Caco-2 (cell line): ENCODE measurements around the gene INKA2. TPM values are rescaled to one million over a fixed set of nuclear protein-coding genes. Genes with fewer than 3 reads are reported as not detected.

Source experiments
- BruUV-seq: library from RNA; stranded (reverse); fragments of 400-500 nt; replicated peaks from 2 replicates; lab custom pipeline; 2021; lab: Mats Ljungman, UMichigan
- CTCF ChIA-PET: fragments of 300-600 bp; sonication (Branson Sonifier 250); formaldehyde crosslinking; loops from one replicate; lab custom pipeline; 2022; ENCODE audit warnings: antibody characterized with exemption; lab: Charles Lee
- POLR2A ChIA-PET: fragments of 300-600 bp; sonication (Branson Sonifier 250); formaldehyde crosslinking; loops from one replicate; lab custom pipeline; 2022; ENCODE audit warnings: antibody characterized with exemption; lab: Charles Lee
- DNase-seq, 2 experiments: peaks; one replicate each; pipeline versions ENCODE4 v3.0.0 to v3.0.0-alpha.2; 2020 to 2022
- H3K27me3 ChIP-seq: replicated peaks from 2 replicates; pipeline ENCODE4 v1.6.0; 2011; ENCODE audit warnings: low read length; ENCODE audit not compliant: control insufficient read depth, insufficient read depth
- H3K36me3 ChIP-seq: 2 replicates; pipeline ENCODE4 v1.5.1; 2011; ENCODE audit warnings: low read length; ENCODE audit not compliant: control insufficient read depth, insufficient read depth
- H3K4me1 ChIP-seq: fragments of 250-450 bp; sonication (Bioruptor Pico); 2 replicates; pipeline ENCODE4 v1.5.1; 2020; ENCODE audit warnings: mild to moderate bottlenecking
- H3K4me3 ChIP-seq: 2 replicates; pipeline ENCODE4 v1.5.1; 2011; ENCODE audit warnings: low read depth, mild to moderate bottlenecking, control low read depth, low read length
- H3K9me3 ChIP-seq: fragments of 250-450 bp; sonication (Bioruptor Pico); 2 replicates; pipeline ENCODE4 v1.5.1; 2020; ENCODE audit warnings: mild to moderate bottlenecking, moderate library complexity
- H3K27ac Mint-ChIP-seq: one replicate; pipeline ENCODE4 v1.8.0; 2022; ENCODE audit warnings: mixed read lengths; ENCODE audit not compliant: unreplicated experiment
- H3K27me3 Mint-ChIP-seq: one replicate; pipeline ENCODE4 v1.8.0; 2022; ENCODE audit warnings: mixed read lengths; ENCODE audit not compliant: insufficient read depth, unreplicated experiment
- H3K36me3 Mint-ChIP-seq: one replicate; pipeline ENCODE4 v1.8.0; 2022; ENCODE audit warnings: mild to moderate bottlenecking, mixed read lengths; ENCODE audit not compliant: insufficient read depth, unreplicated experiment
- H3K4me1 Mint-ChIP-seq: one replicate; pipeline ENCODE4 v1.8.0; 2022; ENCODE audit warnings: low read depth, mixed read lengths; ENCODE audit not compliant: unreplicated experiment
- H3K4me3 Mint-ChIP-seq: one replicate; pipeline ENCODE4 v1.8.0; 2022; ENCODE audit warnings: mild to moderate bottlenecking, moderate library complexity, mixed read lengths; ENCODE audit not compliant: unreplicated experiment
- H3K9me3 Mint-ChIP-seq: one replicate; pipeline ENCODE4 v1.8.0; 2022; ENCODE audit warnings: mixed read lengths; ENCODE audit not compliant: unreplicated experiment
- intact Hi-C: fragments of 100-400 bp; cut with micrococcal nuclease; formaldehyde crosslinking; loops from one replicate; pipeline ENCODE4 v1.10.0; 2022; ENCODE audit not compliant: unreplicated experiment
- total RNA-seq: library from RNA; stranded (reverse); gene quantifications from 2 replicates; pipeline ENCODE4 v1.2.3, GENCODE V29; 2022
- TF ChIP-seq, protein P1 (sequence below), 2 experiments: fragments of 200-600 bp in 1 of 2; IDR thresholded peaks; 1 replicate in 1 of 2; 2 replicates in 1 of 2; pipeline versions ENCODE4 v1.5.1 to v1.8.0; 2011 to 2022; ENCODE audit warnings: antibody characterized with exemption in 1 of 2, control low read depth in 1 of 2, inconsistent platforms in 1 of 2, low read depth in 1 of 2, low read length in 1 of 2, mild to moderate bottlenecking in 1 of 2, moderate library complexity in 1 of 2; ENCODE audit not compliant: insufficient read depth in 1 of 2, severe bottlenecking in 1 of 2, unreplicated experiment in 1 of 2

INKA2 gene
- total RNA-seq, 1 experiment from 2014 or later, result 5.8 TPM

DNA sequence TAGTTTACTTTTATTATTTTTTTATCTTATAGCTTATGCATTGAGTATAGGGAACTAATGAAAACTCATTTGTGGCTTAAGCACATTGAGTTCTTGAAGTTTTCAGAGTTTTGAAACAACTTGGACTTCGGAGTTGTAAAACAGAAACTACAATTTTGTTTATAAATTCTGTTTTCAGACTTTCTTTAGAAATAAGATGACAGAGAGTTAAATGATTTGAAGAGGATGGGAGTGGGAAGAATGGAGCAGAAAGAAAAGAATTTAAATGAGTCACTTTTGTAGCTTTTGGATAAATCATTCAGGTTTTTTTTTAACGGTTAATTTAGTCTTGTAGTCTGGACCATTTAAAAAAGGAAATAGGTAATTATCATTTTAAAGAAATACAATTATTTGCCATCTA, 32.3 kb downstream of the INKA2 start:
- Histone ChIP-seq H3K9me3 (no peaks in the 10 kb centered on the region), H3K4me1 (peaks cover 6% of the 10 kb centered on the region), H3K36me3 (no peaks in the 10 kb centered on the region), H3K27me3 (no peaks in the 10 kb centered on the region), H3K4me3 (no peak overlapping the region)
- no peak for DNase-seq
- H3K4me1 Mint-ChIP-seq, result no peaks in the 10 kb centered on the region
- intact Hi-C loops, result no loop called here
- ChIA-PET POLR2A (no interaction called here), CTCF (no interaction called here)
- TF ChIP-seq, protein P1, sequence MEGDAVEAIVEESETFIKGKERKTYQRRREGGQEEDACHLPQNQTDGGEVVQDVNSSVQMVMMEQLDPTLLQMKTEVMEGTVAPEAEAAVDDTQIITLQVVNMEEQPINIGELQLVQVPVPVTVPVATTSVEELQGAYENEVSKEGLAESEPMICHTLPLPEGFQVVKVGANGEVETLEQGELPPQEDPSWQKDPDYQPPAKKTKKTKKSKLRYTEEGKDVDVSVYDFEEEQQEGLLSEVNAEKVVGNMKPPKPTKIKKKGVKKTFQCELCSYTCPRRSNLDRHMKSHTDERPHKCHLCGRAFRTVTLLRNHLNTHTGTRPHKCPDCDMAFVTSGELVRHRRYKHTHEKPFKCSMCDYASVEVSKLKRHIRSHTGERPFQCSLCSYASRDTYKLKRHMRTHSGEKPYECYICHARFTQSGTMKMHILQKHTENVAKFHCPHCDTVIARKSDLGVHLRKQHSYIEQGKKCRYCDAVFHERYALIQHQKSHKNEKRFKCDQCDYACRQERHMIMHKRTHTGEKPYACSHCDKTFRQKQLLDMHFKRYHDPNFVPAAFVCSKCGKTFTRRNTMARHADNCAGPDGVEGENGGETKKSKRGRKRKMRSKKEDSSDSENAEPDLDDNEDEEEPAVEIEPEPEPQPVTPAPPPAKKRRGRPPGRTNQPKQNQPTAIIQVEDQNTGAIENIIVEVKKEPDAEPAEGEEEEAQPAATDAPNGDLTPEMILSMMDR (IDR thresholded peaks at IDR 0.05; ENCODE audit: insufficient read depth in 1 of 2, low read depth in 1 of 2, low read length in 1 of 2, severe bottlenecking in 1 of 2, unreplicated experiment in 1 of 2), result no peak
- BruUV-seq, result no TSS peak
- H3K9me3 Mint-ChIP-seq, result no peaks in the 10 kb centered on the region
- no peaks in the 10 kb centered on the region for H3K27me3 Mint-ChIP-seq
- peaks cover 36% of the 10 kb centered on the region for H3K36me3 Mint-ChIP-seq
- H3K27ac Mint-ChIP-seq, result no peak overlapping the region
- H3K4me3 Mint-ChIP-seq, result no peak overlapping the region

DNA sequence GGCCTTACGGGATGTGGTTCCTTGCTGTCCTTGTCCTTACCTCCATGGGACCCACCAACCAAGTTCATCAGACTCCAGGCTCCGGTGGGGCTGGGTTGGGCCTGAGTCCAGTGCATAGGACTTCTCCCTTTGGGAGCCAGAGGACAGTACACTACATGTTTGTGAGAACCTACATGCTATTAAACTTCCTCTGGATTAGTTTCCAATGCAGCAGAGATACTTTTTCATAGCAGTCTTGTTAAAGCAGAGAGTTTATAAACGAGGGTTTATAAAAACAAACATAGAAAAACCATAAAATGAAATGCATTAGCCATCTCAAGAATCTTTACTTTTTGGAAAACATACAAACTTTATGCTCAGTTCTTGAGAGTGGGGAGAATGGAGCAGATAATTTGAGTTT, 33.4 kb downstream of the INKA2 start:
- peaks cover 6% of the 10 kb centered on the region for H3K4me1 ChIP-seq
- H3K36me3 ChIP-seq, result no peaks in the 10 kb centered on the region
- no TSS peak for BruUV-seq
- no peak overlapping the region for H3K4me3 ChIP-seq
- ChIA-PET POLR2A (no interaction called here), CTCF (no interaction called here)
- H3K9me3 ChIP-seq, result no peaks in the 10 kb centered on the region
- no peak overlapping the region for H3K27ac Mint-ChIP-seq
- no peak overlapping the region for H3K4me3 Mint-ChIP-seq
- H3K9me3 Mint-ChIP-seq, result no peaks in the 10 kb centered on the region
- H3K27me3 Mint-ChIP-seq, result no peaks in the 10 kb centered on the region
- intact Hi-C loops, result no loop called here
- TF ChIP-seq, protein P1 (IDR thresholded peaks at IDR 0.05; ENCODE audit: insufficient read depth in 1 of 2, low read depth in 1 of 2, low read length in 1 of 2, severe bottlenecking in 1 of 2, unreplicated experiment in 1 of 2), result no peak
- DNase-seq, result no peak
- H3K36me3 Mint-ChIP-seq, result peaks cover 47% of the 10 kb centered on the region
- H3K4me1 Mint-ChIP-seq, result no peaks in the 10 kb centered on the region
- no peaks in the 10 kb centered on the region for H3K27me3 ChIP-seq

DNA sequence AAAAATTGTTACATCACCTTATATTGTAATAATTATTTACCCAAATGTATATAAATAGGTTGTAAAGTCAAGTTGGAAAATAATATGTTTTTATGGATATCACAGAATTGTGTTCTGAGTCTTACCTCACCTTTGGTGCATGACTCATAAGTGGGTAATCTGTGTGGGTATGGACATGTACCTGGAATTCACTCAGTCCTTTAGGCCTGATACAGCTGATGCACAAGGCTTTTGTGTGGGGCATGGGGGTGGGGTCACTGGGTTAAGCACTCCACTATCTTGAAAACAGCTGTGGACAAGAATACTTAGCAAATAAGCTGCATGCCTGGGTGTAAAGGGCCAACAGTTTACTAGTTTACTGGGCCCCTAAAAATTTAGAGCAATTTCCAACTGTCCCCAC, 34.4 kb downstream of the INKA2 start:
- no peak overlapping the region for H3K4me3 ChIP-seq
- ChIA-PET POLR2A (no interaction called here), CTCF (interaction anchor here (1.3 kb wide), 1 partner anchor 223 kb away, joined by 3 read pairs; no protein-coding TSS in a partner anchor)
- no peak overlapping the region for H3K4me3 Mint-ChIP-seq
- H3K4me1 ChIP-seq, result peaks cover 6% of the 10 kb centered on the region
- H3K9me3 ChIP-seq, result no peaks in the 10 kb centered on the region
- H3K27me3 ChIP-seq, result no peaks in the 10 kb centered on the region
- H3K27ac Mint-ChIP-seq, result no peak overlapping the region
- BruUV-seq, result no TSS peak
- intact Hi-C loops, result no loop called here
- peaks cover 5% of the 10 kb centered on the region for H3K4me1 Mint-ChIP-seq
- DNase-seq, result peak; percentile 50 to 54
- H3K27me3 Mint-ChIP-seq, result no peaks in the 10 kb centered on the region
- no peaks in the 10 kb centered on the region for H3K36me3 ChIP-seq
- no peaks in the 10 kb centered on the region for H3K9me3 Mint-ChIP-seq
- TF ChIP-seq, protein P1 (IDR thresholded peaks at IDR 0.05; ENCODE audit: insufficient read depth in 1 of 2, low read depth in 1 of 2, low read length in 1 of 2, severe bottlenecking in 1 of 2, unreplicated experiment in 1 of 2), result no peak
- peaks cover 57% of the 10 kb centered on the region for H3K36me3 Mint-ChIP-seq
